ENCODE measurements around the gene ACYP2. TPM values are rescaled to one million over a fixed set of nuclear protein-coding genes. Genes with fewer than 3 reads are reported as not detected.
A peak's percentile ranks its signal among the peaks of the same experiment; 100 is the strongest.
"Not testable (repeated sequence)": the region's sequence is repeated elsewhere in the genome, so short reads cannot be mapped to it uniquely, and the experiment has no call there.

ACYP2 gene
- total RNA-seq (2014; rRNA removed; shearing (Covaris generic); ENCODE audit: low replicate concordance), result 15.3 and 20.2 TPM in 2 replicates

GRCh38 chr2:54115284-54116137, at the start of gene ACYP2:
ACYP2 (plus strand) TSS chr2:54115615.
- in situ Hi-C loops (cut with HindIII; ENCODE audit: low pct_unique_long_range_greater_than_20kb, low sequenced_read_pairs), result no loop called here
- DNase-seq (ENCODE audit: low read depth), result peak; percentile 94

GRCh38 chr2:54065891-54066290, 49.5 kb upstream of the ACYP2 start:
- no peak for DNase-seq (ENCODE audit: low read depth)
- in situ Hi-C loops (cut with HindIII; ENCODE audit: low pct_unique_long_range_greater_than_20kb, low sequenced_read_pairs), result no loop called here

- in situ Hi-C loops (cut with HindIII; ENCODE audit: low pct_unique_long_range_greater_than_20kb, low sequenced_read_pairs), result no loop called here
- DNase-seq (ENCODE audit: low read depth), result no peak
Observed at GRCh38 chr2:54067851-54068375, 47.5 kb upstream of the ACYP2 start.

- DNase-seq (ENCODE audit: low read depth); in situ Hi-C loops (cut with HindIII; ENCODE audit: low pct_unique_long_range_greater_than_20kb, low sequenced_read_pairs): not testable (repeated sequence)
Observed at GRCh38 chr2:54072483-54072882, 42.9 kb upstream of the ACYP2 start.

GRCh38 chr2:54073796-54074195, 41.6 kb upstream of the ACYP2 start:
- DNase-seq (ENCODE audit: low read depth), result peak; percentile 78
- in situ Hi-C loops (cut with HindIII; ENCODE audit: low pct_unique_long_range_greater_than_20kb, low sequenced_read_pairs), result no loop called here

GRCh38 chr2:54074606-54075341, 40.6 kb upstream of the ACYP2 start:
- in situ Hi-C loops (cut with HindIII; ENCODE audit: low pct_unique_long_range_greater_than_20kb, low sequenced_read_pairs), result no loop called here
- peak; percentile 22 for DNase-seq (ENCODE audit: low read depth)

GRCh38 chr2:54076586-54076985, 38.8 kb upstream of the ACYP2 start:
- DNase-seq (ENCODE audit: low read depth), result no peak
- in situ Hi-C loops (cut with HindIII; ENCODE audit: low pct_unique_long_range_greater_than_20kb, low sequenced_read_pairs), result no loop called here

- in situ Hi-C loops (cut with HindIII; ENCODE audit: low pct_unique_long_range_greater_than_20kb, low sequenced_read_pairs), result no loop called here
- DNase-seq (ENCODE audit: low read depth), result no peak
Observed at GRCh38 chr2:54077088-54077900, 38.1 kb upstream of the ACYP2 start.

- in situ Hi-C loops (cut with HindIII; ENCODE audit: low pct_unique_long_range_greater_than_20kb, low sequenced_read_pairs), result no loop called here
Observed at GRCh38 chr2:54079331-54079730, 36.1 kb upstream of the ACYP2 start.

GRCh38 chr2:54081574-54081973, 33.8 kb upstream of the ACYP2 start:
- in situ Hi-C loops (cut with HindIII; ENCODE audit: low pct_unique_long_range_greater_than_20kb, low sequenced_read_pairs), result no loop called here
- peak; percentile 90 for DNase-seq (ENCODE audit: low read depth)

More at GRCh38 chr2:54079331-54079730, 36.1 kb upstream of the ACYP2 start:
- DNase-seq (ENCODE audit: low read depth), result no peak

GRCh38 chr2:54083021-54083420, 32.4 kb upstream of the ACYP2 start:
- in situ Hi-C loops (cut with HindIII; ENCODE audit: low pct_unique_long_range_greater_than_20kb, low sequenced_read_pairs), result no loop called here
- DNase-seq (ENCODE audit: low read depth), result no peak

- DNase-seq (ENCODE audit: low read depth), result no peak
- in situ Hi-C loops (cut with HindIII; ENCODE audit: low pct_unique_long_range_greater_than_20kb, low sequenced_read_pairs), result no loop called here
Observed at GRCh38 chr2:54083445-54083844, 32.0 kb upstream of the ACYP2 start.

GRCh38 chr2:54084600-54084999, 30.8 kb upstream of the ACYP2 start:
- in situ Hi-C loops (cut with HindIII; ENCODE audit: low pct_unique_long_range_greater_than_20kb, low sequenced_read_pairs), result no loop called here
- DNase-seq (ENCODE audit: low read depth), result no peak

GRCh38 chr2:54085069-54085468, 30.3 kb upstream of the ACYP2 start:
- DNase-seq (ENCODE audit: low read depth), result no peak
- in situ Hi-C loops (cut with HindIII; ENCODE audit: low pct_unique_long_range_greater_than_20kb, low sequenced_read_pairs), result no loop called here

- in situ Hi-C loops (cut with HindIII; ENCODE audit: low pct_unique_long_range_greater_than_20kb, low sequenced_read_pairs), result no loop called here
- DNase-seq (ENCODE audit: low read depth), result no peak
Observed at GRCh38 chr2:54086157-54086556, 29.3 kb upstream of the ACYP2 start.

- DNase-seq (ENCODE audit: low read depth), result no peak
- in situ Hi-C loops (cut with HindIII; ENCODE audit: low pct_unique_long_range_greater_than_20kb, low sequenced_read_pairs), result no loop called here
Observed at GRCh38 chr2:54088191-54088634, 27.2 kb upstream of the ACYP2 start.

- no peak for DNase-seq (ENCODE audit: low read depth)
- in situ Hi-C loops (cut with HindIII; ENCODE audit: low pct_unique_long_range_greater_than_20kb, low sequenced_read_pairs), result no loop called here
Observed at GRCh38 chr2:54088719-54089118, 26.7 kb upstream of the ACYP2 start.

GRCh38 chr2:54090521-54091117, 24.8 kb upstream of the ACYP2 start:
- DNase-seq (ENCODE audit: low read depth), result no peak
- in situ Hi-C loops (cut with HindIII; ENCODE audit: low pct_unique_long_range_greater_than_20kb, low sequenced_read_pairs), result no loop called here

All from Caki2 (cell line).